IMR-90 (cell line): ENCODE data around the gene KAZN. TPM values are rescaled to one million over a fixed set of nuclear protein-coding genes. Genes with fewer than 3 reads are reported as not detected.

ENCODE experiments used
- ATAC-seq: fragments of 200-7000 bp; cut with Tn5 transposase; 2 replicates; pipeline ENCODE4 v1.9.1; 2020; ENCODE audit warnings: low read depth, mild to moderate bottlenecking, moderate library complexity
- BruUV-seq: library from RNA; stranded (reverse); fragments of 400-500 nt; replicated peaks from 2 replicates; lab custom pipeline; 2021; lab: Mats Ljungman, UMichigan
- CTCF ChIA-PET: fragments of 300-600 bp; formaldehyde crosslinking; extraction: SDS; loops from one replicate; lab custom pipeline; 2021; ENCODE audit warnings: antibody characterized with exemption; lab: Yijun Ruan, JAX
- POLR2A ChIA-PET: fragments of 300-600 bp; sonication (Branson Sonifier 250); formaldehyde crosslinking; loops from one replicate; lab custom pipeline; 2022; ENCODE audit warnings: antibody characterized with exemption; ENCODE audit not compliant: unreplicated experiment; lab: Charles Lee
- DNase-seq: peaks from one replicate; pipeline ENCODE4 v3.0.0; 2013
- H2AFZ ChIP-seq: replicated peaks from 2 replicates; pipeline ENCODE3; 2013; ENCODE audit warnings: low read length, mild to moderate bottlenecking; ENCODE audit not compliant: poor library complexity
- H2AK5ac ChIP-seq: 2 replicates; pipeline ENCODE4 v1.6.1; 2013; ENCODE audit warnings: low read depth, low read length, inconsistent platforms
- H2AK9ac ChIP-seq: replicated peaks from 2 replicates; pipeline ENCODE3; 2013; ENCODE audit warnings: mild to moderate bottlenecking, low read depth, low read length, moderate library complexity; ENCODE audit not compliant: poor library complexity
- H2BK120ac ChIP-seq: 2 replicates; pipeline ENCODE4 v1.6.1; 2013; ENCODE audit warnings: low read depth, low read length, inconsistent platforms
- H2BK15ac ChIP-seq: 3 replicates; pipeline ENCODE4 v1.6.1; 2013; ENCODE audit warnings: low read depth, low read length, inconsistent platforms
- H2BK20ac ChIP-seq: 2 replicates; pipeline ENCODE4 v1.6.1; 2013; ENCODE audit warnings: low read depth, mild to moderate bottlenecking, inconsistent platforms, low read length, moderate library complexity
- H2BK5ac ChIP-seq: 2 replicates; pipeline ENCODE4 v1.6.1; 2013; ENCODE audit warnings: mild to moderate bottlenecking, low read depth, low read length, inconsistent platforms; ENCODE audit not compliant: poor library complexity, severe bottlenecking
- H3K14ac ChIP-seq: replicated peaks from 2 replicates; pipeline ENCODE4 v1.6.1; 2013; ENCODE audit warnings: low read depth, low read length, inconsistent platforms
- H3K18ac ChIP-seq: 2 replicates; pipeline ENCODE4 v1.6.1; 2013; ENCODE audit warnings: low read depth, low read length, control low read depth
- H3K23ac ChIP-seq: 2 replicates; pipeline ENCODE4 v1.6.1; 2013; ENCODE audit warnings: low read depth, low read length, inconsistent platforms
- H3K27ac ChIP-seq: 2 replicates; pipeline ENCODE4 v1.5.1; 2013; ENCODE audit warnings: mild to moderate bottlenecking, control low read depth, low read length; ENCODE audit not compliant: insufficient read depth
- H3K27me3 ChIP-seq: 2 replicates; pipeline ENCODE4 v1.6.1; 2013; ENCODE audit warnings: low read length; ENCODE audit not compliant: control insufficient read depth, insufficient read depth
- H3K36me3 ChIP-seq: 2 replicates; pipeline ENCODE4 v1.6.1; 2013; ENCODE audit warnings: low read length, mixed read lengths; ENCODE audit not compliant: control insufficient read depth, insufficient read depth
- H3K4ac ChIP-seq: 2 replicates; pipeline ENCODE4 v1.6.1; 2013; ENCODE audit warnings: low read depth, low read length, inconsistent platforms
- H3K4me1 ChIP-seq: 2 replicates; pipeline ENCODE4 v1.6.1; 2013; ENCODE audit warnings: low read length, mixed read lengths; ENCODE audit not compliant: control insufficient read depth, insufficient read depth
- H3K4me2 ChIP-seq: 2 replicates; pipeline ENCODE4 v1.6.1; 2013; ENCODE audit warnings: low read depth, mild to moderate bottlenecking, control low read depth, low read length, moderate library complexity
- H3K4me3 ChIP-seq: 2 replicates; pipeline ENCODE4 v1.5.1; 2013; ENCODE audit warnings: low read depth, mild to moderate bottlenecking, control low read depth, low read length, moderate library complexity; ENCODE audit not compliant: insufficient read depth
- H3K56ac ChIP-seq: 2 replicates; pipeline ENCODE4 v1.6.1; 2013; ENCODE audit warnings: low read length, inconsistent platforms; ENCODE audit not compliant: insufficient read depth; ENCODE audit errors: extremely low read depth
- H3K79me1 ChIP-seq, 2 experiments: 2 replicates each; pipeline ENCODE4 v1.6.1; 2013; ENCODE audit warnings: low read length in 2 of 2, inconsistent platforms in 1 of 2, low read depth in 1 of 2
- H3K9ac ChIP-seq: 2 replicates; pipeline ENCODE4 v1.6.1; 2013; ENCODE audit warnings: low read depth, low read length, control low read depth
- H3K9me1 ChIP-seq: 2 replicates; pipeline ENCODE4 v1.6.1; 2013; ENCODE audit warnings: low read length, inconsistent platforms; ENCODE audit not compliant: insufficient read depth
- H3K9me3 ChIP-seq: 2 replicates; pipeline ENCODE4 v1.6.1; 2013; ENCODE audit warnings: low read length; ENCODE audit not compliant: control insufficient read depth, insufficient read depth
- H4K20me1 ChIP-seq: 2 replicates; pipeline ENCODE4 v1.6.1; 2013; ENCODE audit warnings: low read length, inconsistent platforms; ENCODE audit not compliant: insufficient read depth
- H4K5ac ChIP-seq: 2 replicates; pipeline ENCODE4 v1.6.1; 2013; ENCODE audit warnings: mild to moderate bottlenecking, low read depth, low read length, control low read depth
- H4K8ac ChIP-seq, 2 experiments: 2 replicates each; pipeline ENCODE4 v1.6.1; 2013; ENCODE audit warnings: low read depth in 2 of 2, low read length in 2 of 2, control low read depth in 1 of 2, inconsistent platforms in 1 of 2
- H4K91ac ChIP-seq: 2 replicates; pipeline ENCODE4 v1.6.1; 2013; ENCODE audit warnings: low read depth, low read length, inconsistent platforms; ENCODE audit not compliant: insufficient read depth
- MXI1 ChIP-seq: IDR thresholded peaks from 2 replicates; pipeline ENCODE4 v1.6.1; 2012; ENCODE audit warnings: low read depth, mild to moderate bottlenecking, low read length, moderate library complexity, borderline replicate concordance
- SMC3 ChIP-seq: fragments of 150-350 bp; IDR thresholded peaks from 2 replicates; pipeline ENCODE4 v1.6.1; 2016; ENCODE audit warnings: low read depth, mild to moderate bottlenecking, antibody characterized with exemption, low read length, moderate library complexity
- WGBS, 2 experiments: methylation state at CpG; one replicate each; pipeline versions ENCODE4 v1.1.5 to v1.1.7; 2013; ENCODE audit warnings: missing lambda C conversion rate in 2 of 2; ENCODE audit not compliant: insufficient read length in 1 of 2; ENCODE audit errors: extremely low coverage in 2 of 2; 5-methylcytosine and 5-hydroxymethylcytosine counted together
- dilution Hi-C: fragments of 300-500 bp; cut with HindIII; formaldehyde crosslinking; loops from one replicate; pipeline ENCODE4 v1.14.3; 2018; ENCODE audit warnings: low sequenced_read_pairs; ENCODE audit not compliant: unreplicated experiment
- in situ Hi-C: fragments of 300-500 bp; cut with MboI; formaldehyde crosslinking; loops from 3 replicates; pipeline ENCODE4 v1.14.3; 2019; ENCODE audit warnings: low sequenced_read_pairs, inconsistent platforms, mixed read lengths
- intact Hi-C: fragments of 100-400 bp; cut with micrococcal nuclease; formaldehyde crosslinking; loops from 2 replicates; pipeline ENCODE4 v1.10.0; 2022
- polyA plus RNA-seq, 3 experiments: library from polyadenylated mRNA; depleted of rRNA; stranded (reverse); fragments of >200 nt; gene quantifications; 2 replicates each; pipeline ENCODE4 v1.2.3, GENCODE V29; 2012; ENCODE audit warnings: low replicate concordance in 1 of 3
- total RNA-seq: library from RNA; depleted of rRNA; stranded (reverse); fragments of >200 nt; gene quantifications from 2 replicates; pipeline ENCODE4 v1.2.3, GENCODE V29; 2012

The KAZN gene
- total and polyA plus RNA-seq, 2 of the 4 experiments (the other 2 are of a cell fraction): 5.2 to 10.5 TPM

- no peaks in the 10 kb centered on the region for H3K9me1 ChIP-seq
- H2BK120ac ChIP-seq: no peak overlapping the region
- intact Hi-C loops: no loop called here
- H3K79me1 ChIP-seq: no peaks in the 10 kb centered on the region
- no peak overlapping the region for H3K4ac ChIP-seq
- in situ Hi-C loops: no loop called here
- H2BK5ac ChIP-seq: no peak overlapping the region
- no peaks in the 10 kb centered on the region for H3K36me3 ChIP-seq
- no peak overlapping the region for H2BK15ac ChIP-seq
- no peak for TF ChIP-seq SMC3
- TF ChIP-seq MXI1: no peak
- no peak for DNase-seq
- POLR2A ChIA-PET: no interaction called here
- CTCF ChIA-PET: no interaction called here
- H3K56ac ChIP-seq: no peak overlapping the region
- H4K5ac ChIP-seq: no peak overlapping the region
- H4K8ac ChIP-seq: no peak overlapping the region
- H3K18ac ChIP-seq: no peak overlapping the region
- WGBS, 2 experiments: 80% methylated on average over 1 of the region's 5 CpGs; no CpG with 5 or more reads in 1 of the 2 experiments
- H4K91ac ChIP-seq: no peak overlapping the region
- H3K4me1 ChIP-seq: peaks cover 5% of the 10 kb centered on the region; the same call in 1 of the 2 replicates
- H3K23ac ChIP-seq: no peak overlapping the region
- H2AK9ac ChIP-seq: no peak overlapping the region
- no TSS peak for BruUV-seq
- no peak overlapping the region for H2AFZ ChIP-seq
- dilution Hi-C loops: no loop called here
- no peak overlapping the region for H3K14ac ChIP-seq
- H3K9ac ChIP-seq: no peak overlapping the region
- no peaks in the 10 kb centered on the region; the same call in 1 of the 2 replicates for H3K27me3 ChIP-seq
- H3K27ac ChIP-seq: no peak overlapping the region
- H3K4me2 ChIP-seq: no peak overlapping the region
- H4K20me1 ChIP-seq: no peaks in the 10 kb centered on the region
- no peak overlapping the region for H2BK20ac ChIP-seq
- H3K9me3 ChIP-seq: 0 out of 2 replicates have a peak, but pooled peaks cover 3% of the 10 kb centered on the region
- no peak overlapping the region for H2AK5ac ChIP-seq
- no peak for ATAC-seq
- H3K4me3 ChIP-seq: no peak overlapping the region
Measured at GRCh38 chr1:14630986-14631385, 32.5 kb downstream of the KAZN start.
